ENCODE results near the gene SEPTIN14.
"Not testable (repeated sequence)": the region's sequence is repeated elsewhere in the genome, so short reads cannot be mapped to it uniquely, and the experiment has no call there.

SEPTIN14 gene

GRCh38 chr7:55778631-55779030, 83.9 kb downstream of the SEPTIN14 start:
- DNase-seq, result no peak

GRCh38 chr7:55776196-55776595, 86.4 kb downstream of the SEPTIN14 start:
- DNase-seq, result no peak

- DNase-seq, result no peak
Measured at GRCh38 chr7:55775051-55775420, 87.5 kb downstream of the SEPTIN14 start.

GRCh38 chr7:55774327-55775050, 88.1 kb downstream of the SEPTIN14 start:
- peak; percentile 98 for DNase-seq

- DNase-seq, result no peak
Measured at GRCh38 chr7:55770778-55771177, 91.8 kb downstream of the SEPTIN14 start.

GRCh38 chr7:55753274-55753862, 109.2 kb downstream of the SEPTIN14 start:
- not testable (repeated sequence) for DNase-seq

GRCh38 chr7:55744706-55745105, 117.8 kb downstream of the SEPTIN14 start:
- DNase-seq, result peak; percentile 27

Data from NCI-H69 (cell line).